ENCODE results near the gene DUSP22.
"Not testable (repeated sequence)": the region's sequence is repeated elsewhere in the genome, so short reads cannot be mapped to it uniquely, and the experiment has no call there.

The DUSP22 gene

DNA sequence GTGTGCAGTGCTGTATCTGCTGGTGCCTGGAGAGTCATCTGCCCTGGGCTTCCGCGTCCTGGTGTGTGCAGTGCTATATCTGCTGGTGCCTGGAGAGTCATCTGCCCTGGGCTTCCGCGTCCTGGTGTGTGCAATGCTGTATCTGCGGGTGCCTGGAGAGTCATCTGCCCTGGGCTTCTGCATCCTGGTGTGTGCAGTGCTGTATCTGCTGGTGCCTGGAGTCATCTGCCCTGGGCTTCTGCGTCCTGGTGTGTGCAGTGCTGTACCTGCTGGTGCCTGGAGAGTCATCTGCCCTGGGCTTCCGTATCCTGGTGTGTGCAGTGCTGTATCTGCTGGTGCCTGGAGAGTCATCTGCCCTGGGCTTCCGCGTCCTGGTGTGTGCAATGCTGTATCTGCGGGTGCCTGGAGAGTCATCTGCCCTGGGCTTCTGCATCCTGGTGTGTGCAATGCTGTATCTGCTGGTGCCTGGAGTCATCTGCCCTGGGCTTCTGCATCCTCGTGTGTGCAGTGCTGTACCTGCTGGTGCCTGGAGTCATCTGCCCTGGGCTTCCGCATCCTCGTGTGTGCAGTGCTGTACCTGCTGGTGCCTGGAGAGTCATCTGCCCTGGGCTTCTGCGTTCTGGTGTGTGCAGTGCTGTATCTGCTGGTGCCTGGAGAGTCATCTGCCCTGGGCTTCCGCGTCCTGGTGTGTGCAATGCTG is 33.0 kb downstream of the DUSP22 start:
- not testable (repeated sequence) for DNase-seq (ENCODE audit: low spot score)

DNA sequence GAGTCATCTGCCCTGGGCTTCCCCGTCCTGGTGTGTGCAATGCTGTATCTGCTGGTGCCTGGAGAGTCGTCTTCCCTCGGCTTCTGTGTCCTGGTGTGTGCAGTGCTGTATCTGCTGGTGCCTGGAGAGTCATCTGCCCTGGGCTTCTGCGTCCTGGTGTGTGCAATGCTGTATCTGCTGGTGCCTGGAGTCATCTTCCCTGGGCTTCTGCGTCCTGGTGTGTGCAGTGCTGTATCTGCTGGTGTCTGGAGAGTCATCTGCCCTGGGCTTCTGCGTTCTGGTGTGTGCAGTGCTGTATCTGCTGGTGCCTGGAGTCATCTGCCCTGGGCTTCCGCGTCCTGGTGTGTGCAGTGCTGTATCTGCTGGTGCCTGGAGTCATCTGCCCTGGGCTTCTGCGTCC is 33.8 kb downstream of the DUSP22 start:
- DNase-seq (ENCODE audit: low spot score): not testable (repeated sequence)

DNA sequence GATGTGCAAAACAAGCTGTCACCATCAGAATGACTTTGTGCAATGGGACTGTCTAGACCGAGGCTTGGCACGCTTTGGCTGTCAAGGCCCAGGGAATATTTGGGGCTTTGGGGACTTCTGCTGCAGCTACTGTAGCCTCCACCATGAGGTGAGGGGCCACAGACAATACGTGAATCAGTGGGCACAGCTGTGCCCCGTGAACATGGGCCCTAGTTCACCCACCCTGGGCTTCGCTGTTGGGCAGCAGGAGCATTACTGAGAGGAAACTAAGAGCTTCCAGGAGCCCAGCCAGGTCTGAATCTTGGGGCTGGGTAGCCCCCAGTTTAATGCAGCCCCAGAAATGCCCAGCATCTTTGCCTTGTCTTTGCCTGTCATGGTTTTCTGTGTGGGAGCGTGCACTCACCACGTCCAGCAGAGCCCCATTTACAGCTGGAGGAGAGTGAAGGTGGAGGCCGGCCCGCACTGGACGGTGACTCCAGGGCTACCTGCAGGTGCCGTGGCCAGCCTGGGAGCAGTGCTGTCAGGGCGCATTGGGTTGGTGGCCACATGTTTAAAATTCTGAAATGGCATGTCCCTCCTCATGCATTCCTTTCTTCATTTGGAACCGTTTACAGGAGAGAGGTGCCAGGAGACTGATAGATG is 34.7 kb downstream of the DUSP22 start:
- no peak for DNase-seq (ENCODE audit: low spot score)

GRCh38 chr6:327538-328116 is 35.3 kb downstream of the DUSP22 start:
- no peak for DNase-seq (ENCODE audit: low spot score)

DNA sequence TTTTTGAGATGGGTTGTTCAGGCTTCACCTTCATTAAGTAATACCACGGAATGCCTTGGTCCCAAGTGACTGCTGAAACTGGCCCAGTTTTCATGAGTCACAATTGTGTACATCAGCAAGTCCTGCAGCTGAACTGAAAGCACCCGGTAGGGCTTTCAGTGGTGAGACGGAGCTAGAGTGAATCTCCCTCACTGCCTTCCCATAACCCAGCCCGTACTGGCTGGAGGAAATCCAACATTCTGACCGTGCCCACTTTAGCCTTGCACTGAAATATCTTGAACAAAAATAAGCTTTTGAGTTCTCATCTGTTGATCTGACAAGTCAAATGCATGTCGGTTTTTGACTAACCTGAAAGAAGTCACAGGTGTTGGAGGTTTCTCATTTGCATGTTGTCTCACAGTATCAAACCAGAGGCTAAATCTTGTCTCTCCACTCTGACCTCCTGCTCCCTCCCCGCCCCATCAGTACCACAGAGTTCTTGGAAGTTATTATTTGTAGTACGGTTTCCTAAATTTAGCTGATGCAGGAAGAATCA is 35.9 kb downstream of the DUSP22 start:
- DNase-seq (ENCODE audit: low spot score): peak; percentile 72

DNA sequence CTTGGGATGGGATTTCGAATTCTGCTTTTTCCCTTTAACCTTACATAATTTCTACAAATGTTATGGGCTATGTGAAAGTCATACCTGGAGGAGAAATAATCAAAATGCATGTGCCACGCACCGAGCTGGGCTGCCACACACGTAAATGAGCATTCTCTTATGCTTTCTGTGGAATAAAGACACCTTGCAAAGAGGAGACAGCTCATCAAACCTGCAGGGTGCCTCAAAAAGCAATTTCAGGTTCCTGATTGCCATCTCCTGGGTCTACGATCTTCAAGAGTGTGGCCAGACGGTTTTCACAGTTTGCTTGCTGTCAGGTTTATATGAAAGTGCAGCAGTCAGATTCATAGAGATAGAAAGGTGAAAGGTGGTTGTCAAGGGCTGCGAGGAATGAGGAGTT is 36.6 kb downstream of the DUSP22 start:
- no peak for DNase-seq (ENCODE audit: low spot score)

- DNase-seq (ENCODE audit: low spot score): peak; percentile 39
Measured at GRCh38 chr6:329888-330691, 37.8 kb downstream of the DUSP22 start.

- no peak for DNase-seq (ENCODE audit: low spot score)
Measured at GRCh38 chr6:330948-331347, 38.7 kb downstream of the DUSP22 start.

- DNase-seq (ENCODE audit: low spot score): peak; percentile 42
Measured at GRCh38 chr6:331622-332521, 39.6 kb downstream of the DUSP22 start.

- no peak for DNase-seq (ENCODE audit: low spot score)
Measured at GRCh38 chr6:332671-333070, 40.4 kb downstream of the DUSP22 start.

GRCh38 chr6:333379-334002 is 41.2 kb downstream of the DUSP22 start:
- DNase-seq (ENCODE audit: low spot score): no peak

DNA sequence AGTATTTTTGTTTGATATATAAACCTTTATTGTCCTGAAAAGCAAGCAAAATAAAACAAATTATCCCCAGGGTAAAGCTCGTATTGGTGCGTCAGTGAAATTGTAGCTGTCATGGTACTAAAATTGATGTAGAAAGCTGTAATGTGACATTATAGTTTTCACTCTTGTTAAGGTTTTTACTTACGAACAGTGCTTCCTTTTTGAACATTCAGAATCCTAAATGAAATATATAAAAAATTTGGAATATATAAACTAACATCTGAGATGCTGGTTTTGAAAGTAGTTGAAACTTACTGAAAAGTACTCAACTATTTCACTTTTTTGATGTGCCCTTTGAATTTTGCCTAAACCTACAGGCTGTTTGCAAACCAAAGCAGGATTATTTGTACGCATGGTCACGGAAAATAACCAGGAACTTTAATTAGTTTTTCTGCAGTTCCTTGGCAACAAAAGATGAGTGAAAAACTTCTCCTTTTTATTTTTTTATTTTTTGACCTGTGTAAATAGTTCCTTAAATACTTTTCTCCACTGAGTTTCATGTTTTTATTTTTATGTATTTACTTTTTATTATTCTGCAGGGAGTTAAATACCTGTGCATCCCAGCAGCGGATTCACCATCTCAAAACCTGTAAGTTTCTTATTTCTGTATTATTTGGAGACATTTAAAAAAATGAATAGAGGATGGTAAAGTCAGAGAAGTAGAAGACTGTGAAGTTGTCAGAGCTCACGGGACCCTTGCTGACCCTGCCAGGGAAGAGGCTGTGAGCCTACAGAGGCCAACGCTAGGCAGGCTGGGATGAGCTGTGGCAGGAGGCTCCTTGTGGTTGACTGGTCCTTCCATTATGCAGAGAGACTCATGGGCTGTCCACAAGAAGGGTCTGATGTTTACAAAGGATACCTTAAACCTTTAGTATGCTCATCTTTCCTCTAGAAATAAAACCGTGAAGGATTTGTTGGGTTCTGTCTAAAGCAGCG is 42.5 kb downstream of the DUSP22 start:
- no peak for DNase-seq (ENCODE audit: low spot score)

DNA sequence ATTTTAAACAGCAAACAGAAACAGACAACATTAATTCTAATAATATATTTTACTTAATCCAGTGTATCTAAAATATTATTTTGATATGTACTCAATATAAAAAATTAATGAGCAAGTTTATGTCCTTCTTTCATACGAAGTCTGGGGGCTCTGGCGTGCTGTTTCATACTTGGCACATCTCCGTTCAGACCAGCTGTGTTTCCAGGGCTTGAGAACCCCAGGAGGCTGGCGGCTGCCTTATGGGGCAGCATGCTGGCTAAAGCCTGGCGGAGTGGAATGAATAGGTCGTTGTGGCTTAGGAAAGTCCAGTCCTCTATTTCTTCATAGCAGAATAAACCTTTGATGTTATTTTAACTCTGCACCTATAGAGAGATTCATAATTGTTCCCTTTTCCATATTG is 43.3 kb downstream of the DUSP22 start:
- no peak for DNase-seq (ENCODE audit: low spot score)

DNA sequence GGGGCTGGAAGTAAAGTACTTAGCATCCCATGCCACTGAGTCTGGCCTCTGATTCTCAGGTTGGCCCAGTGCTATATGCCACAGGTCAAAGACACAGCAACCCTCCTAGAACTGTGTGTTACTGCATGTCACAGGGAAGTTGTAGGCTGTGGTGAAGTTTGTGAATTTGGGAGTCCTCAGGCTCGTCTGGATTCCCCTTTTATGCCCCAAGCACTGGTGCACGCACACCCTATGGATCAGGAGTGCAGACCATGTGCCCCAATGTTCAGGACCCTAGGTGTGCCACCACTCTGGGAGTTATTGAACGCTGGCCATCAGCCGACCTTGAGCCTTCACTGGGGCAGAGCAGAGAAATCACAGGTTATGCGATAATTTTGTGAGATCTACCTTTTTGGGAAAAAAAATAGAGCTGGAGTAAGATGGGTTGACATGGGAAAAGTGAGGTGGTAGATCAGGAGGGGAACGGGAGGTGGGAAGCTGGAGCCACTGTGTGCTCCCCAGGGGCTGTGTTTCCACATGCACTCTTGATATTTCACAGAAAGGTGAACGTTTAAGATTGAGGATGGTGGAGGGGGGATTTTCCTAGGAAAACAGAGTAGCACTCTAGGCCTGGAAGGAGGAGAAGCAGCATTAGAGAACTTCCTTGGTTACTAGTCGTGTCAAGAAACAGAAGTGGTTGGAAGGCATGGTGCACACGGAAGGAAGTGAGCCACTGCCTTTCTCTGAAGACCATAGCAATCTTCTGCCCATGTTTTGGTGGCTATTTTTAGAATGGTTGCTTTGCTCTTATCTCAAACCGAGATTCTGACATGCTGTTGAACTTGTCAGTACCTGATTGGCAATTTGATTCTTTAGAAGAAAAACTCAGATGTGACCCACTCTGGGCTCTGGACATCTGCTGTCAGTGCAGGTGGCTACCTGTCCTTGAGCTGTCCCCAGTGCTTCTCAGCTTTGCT is 44.1 kb downstream of the DUSP22 start:
- peak; percentile 46 for DNase-seq (ENCODE audit: low spot score)

DNA sequence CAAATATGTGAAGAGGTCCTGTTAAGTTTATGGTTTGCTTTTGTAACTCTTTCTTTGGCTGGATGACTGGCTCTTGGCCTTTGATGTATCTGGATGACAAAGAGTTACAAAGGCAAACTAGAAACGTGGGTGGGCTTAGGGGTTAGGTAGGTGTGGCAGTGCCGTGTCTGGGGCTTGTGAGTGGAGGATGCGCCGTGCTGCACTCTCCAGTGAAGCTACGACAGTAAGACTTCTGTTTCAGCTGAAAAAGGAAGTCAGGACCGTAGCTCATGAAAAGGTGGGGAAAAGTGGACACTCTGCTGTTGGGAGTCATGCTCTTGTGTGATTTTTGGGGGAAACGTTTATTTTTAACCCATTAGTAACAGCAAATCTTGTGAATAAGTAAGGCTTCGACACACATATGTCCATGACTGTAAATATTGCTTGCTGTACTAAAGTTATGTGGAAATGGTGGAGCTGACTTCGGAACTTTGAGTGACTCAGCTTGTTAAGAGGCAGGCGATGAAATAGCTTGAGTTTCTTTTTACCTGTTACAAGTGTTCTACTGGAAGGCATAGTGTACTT is 45.6 kb downstream of the DUSP22 start:
- no peak for DNase-seq (ENCODE audit: low spot score)

DNA sequence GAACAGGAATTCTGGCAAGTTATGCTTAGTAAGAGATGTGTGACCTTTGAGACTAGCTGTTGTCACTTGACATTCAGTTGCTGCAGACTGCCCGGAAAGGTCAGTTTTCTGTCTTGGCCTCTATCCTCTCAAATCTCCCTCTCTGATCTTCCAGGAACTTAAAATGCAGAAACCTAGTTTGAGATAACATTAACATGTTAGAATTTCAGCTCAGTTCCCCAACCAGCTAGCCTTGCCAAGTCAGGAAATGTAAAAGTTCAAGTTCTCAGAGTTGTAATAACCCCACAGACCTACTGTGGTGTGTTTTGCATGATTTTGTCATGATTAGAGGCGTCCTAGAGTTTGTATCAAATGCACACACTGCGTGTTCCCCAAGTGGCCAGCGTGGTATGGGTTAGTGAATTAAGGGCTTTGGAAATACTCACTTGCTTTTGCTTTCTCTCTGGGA is 46.6 kb downstream of the DUSP22 start:
- no peak for DNase-seq (ENCODE audit: low spot score)

- no peak for DNase-seq (ENCODE audit: low spot score)
Measured at GRCh38 chr6:339480-339879, 47.2 kb downstream of the DUSP22 start.
